Fibroblast of villous mesenchyme (primary cell): Measurements from ENCODE around the gene ZNF593. TPM values are rescaled to one million over a fixed set of nuclear protein-coding genes. Genes with fewer than 3 reads are reported as not detected.
A peak's percentile ranks its signal among the peaks of the same experiment; 100 is the strongest.

Source experiments
- DNase-seq: peaks from one replicate; pipeline ENCODE4 v3.0.0-alpha.2; 2010; ENCODE audit warnings: low read depth
- H3K4me3 ChIP-seq: 2 replicates; pipeline ENCODE4 v1.5.1; 2011; ENCODE audit warnings: low read depth, mild to moderate bottlenecking, low read length
- CTCF ChIP-seq: IDR thresholded peaks from 2 replicates; pipeline ENCODE4 v1.5.1; 2012; ENCODE audit warnings: low read depth, mild to moderate bottlenecking, low read length; ENCODE audit not compliant: insufficient read depth
- total RNA-seq: library from RNA; depleted of rRNA; stranded (reverse); fragments of >200 nt; gene quantifications from 2 replicates; pipeline ENCODE4 v1.2.3, GENCODE V29; 2012

ZNF593 gene
- total RNA-seq, 1 donor, result 20.3 TPM

- TF ChIP-seq CTCF, result no peak
- H3K4me3 ChIP-seq, result no peak within 1 kb of the TSS
- DNase-seq, result no peak
Observed at GRCh38 chr1:26158908-26159742, 10.6 kb upstream of the ZNF593 start, which contains the start of gene FAM110D. Gene FAM110D, plus strand, starts transcription at chr1:26159079. Its CDS starts 2,213 bp downstream, at chr1:26161292.

GRCh38 chr1:26159743-26160039, 10.0 kb upstream of the ZNF593 start:
- H3K4me3 ChIP-seq, result no peak overlapping the region
- no peak for TF ChIP-seq CTCF
- no peak for DNase-seq

- H3K4me3 ChIP-seq, result peak overlapping the region; percentile 48
- no peak for DNase-seq
- no peak for TF ChIP-seq CTCF
Observed at GRCh38 chr1:26160527-26161414, 8.9 kb upstream of the ZNF593 start.

GRCh38 chr1:26161415-26162219, 8.1 kb upstream of the ZNF593 start:
- peak overlapping the region; percentile 48 for H3K4me3 ChIP-seq
- no peak for TF ChIP-seq CTCF
- DNase-seq, result peak; percentile 45

GRCh38 chr1:26162220-26162709, 7.4 kb upstream of the ZNF593 start:
- peak overlapping the region; percentile 48 for H3K4me3 ChIP-seq
- no peak for TF ChIP-seq CTCF
- DNase-seq, result no peak

- no peak for DNase-seq
- no peak overlapping the region for H3K4me3 ChIP-seq
- no peak for TF ChIP-seq CTCF
Observed at GRCh38 chr1:26163684-26164035, 6.0 kb upstream of the ZNF593 start.
